GM12878 (cell line): ENCODE results near the gene MAP7D2. TPM values are rescaled to one million over a fixed set of nuclear protein-coding genes. Genes with fewer than 3 reads are reported as not detected.
A peak's percentile ranks its signal among the peaks of the same experiment; 100 is the strongest.

ENCODE experiments used
- BHLHE40 ChIP-seq, 2 experiments: fragments of 450-650 bp in 1 of 2; IDR thresholded peaks; 2 replicates each; pipeline ENCODE4 v1.6.1; 2011 to 2017; ENCODE audit warnings: low read depth in 2 of 2, borderline replicate concordance in 1 of 2, improper control_type of control experiment in 1 of 2, low read length in 1 of 2, mild to moderate bottlenecking in 1 of 2
- NBN ChIP-seq: fragments of 450-650 bp; IDR thresholded peaks from 2 replicates; pipeline ENCODE4 v1.6.1; 2016
- RELB ChIP-seq: fragments of 450-650 bp; IDR thresholded peaks from 2 replicates; pipeline ENCODE4 v1.6.1; 2017; ENCODE audit warnings: low read depth, mild to moderate bottlenecking, moderate library complexity
- polyA plus RNA-seq, 11 experiments: library from polyadenylated mRNA; depleted of rRNA in 4 of 11; unstranded in 6 of 11; stranded (reverse) in 5 of 11; fragments of >200 nt; fragmentation: Nextera tagmentation in 4 of 11; fragmentation: Illumina TruSeq in 1 of 11; extraction: Ambion mirVana in 4 of 11; extraction: Trizol in 1 of 11; gene quantifications; 1 replicate in 1 of 11; 2 replicates in 10 of 11; pipeline versions ENCODE4 v1.2.1 to v1.2.3, GENCODE V29; 2011 to 2016; ENCODE audit warnings: inconsistent platforms in 2 of 11, missing spikeins in 2 of 11, low read depth in 1 of 11
- total RNA-seq, 4 experiments: library from RNA; depleted of rRNA in 3 of 4; stranded (reverse); fragments of >200 nt in 3 of 4; fragmentation: Illumina TruSeq in 1 of 4; extraction: Trizol in 1 of 4; gene quantifications; 2 replicates each; pipeline versions ENCODE4 v1.2.1 to v1.2.3, GENCODE V29; 2013 to 2021
- TF ChIP-seq, protein P1 (sequence below): IDR thresholded peaks from 2 replicates; pipeline ENCODE4 v1.6.1; 2012; ENCODE audit warnings: improper control_type of control experiment, low read depth, low read length; ENCODE audit not compliant: insufficient replicate concordance

Gene MAP7D2
- total and polyA plus RNA-seq, 10 of the 15 experiments (the other 5 are each of a cell fraction or from before 2014, with no cell fraction given), result 0.06 to 18.4 (median 0.22) TPM

GRCh38 chrX:20056704-20057103, 60.0 kb downstream of the MAP7D2 start (continued):
- TF ChIP-seq, protein P1, sequence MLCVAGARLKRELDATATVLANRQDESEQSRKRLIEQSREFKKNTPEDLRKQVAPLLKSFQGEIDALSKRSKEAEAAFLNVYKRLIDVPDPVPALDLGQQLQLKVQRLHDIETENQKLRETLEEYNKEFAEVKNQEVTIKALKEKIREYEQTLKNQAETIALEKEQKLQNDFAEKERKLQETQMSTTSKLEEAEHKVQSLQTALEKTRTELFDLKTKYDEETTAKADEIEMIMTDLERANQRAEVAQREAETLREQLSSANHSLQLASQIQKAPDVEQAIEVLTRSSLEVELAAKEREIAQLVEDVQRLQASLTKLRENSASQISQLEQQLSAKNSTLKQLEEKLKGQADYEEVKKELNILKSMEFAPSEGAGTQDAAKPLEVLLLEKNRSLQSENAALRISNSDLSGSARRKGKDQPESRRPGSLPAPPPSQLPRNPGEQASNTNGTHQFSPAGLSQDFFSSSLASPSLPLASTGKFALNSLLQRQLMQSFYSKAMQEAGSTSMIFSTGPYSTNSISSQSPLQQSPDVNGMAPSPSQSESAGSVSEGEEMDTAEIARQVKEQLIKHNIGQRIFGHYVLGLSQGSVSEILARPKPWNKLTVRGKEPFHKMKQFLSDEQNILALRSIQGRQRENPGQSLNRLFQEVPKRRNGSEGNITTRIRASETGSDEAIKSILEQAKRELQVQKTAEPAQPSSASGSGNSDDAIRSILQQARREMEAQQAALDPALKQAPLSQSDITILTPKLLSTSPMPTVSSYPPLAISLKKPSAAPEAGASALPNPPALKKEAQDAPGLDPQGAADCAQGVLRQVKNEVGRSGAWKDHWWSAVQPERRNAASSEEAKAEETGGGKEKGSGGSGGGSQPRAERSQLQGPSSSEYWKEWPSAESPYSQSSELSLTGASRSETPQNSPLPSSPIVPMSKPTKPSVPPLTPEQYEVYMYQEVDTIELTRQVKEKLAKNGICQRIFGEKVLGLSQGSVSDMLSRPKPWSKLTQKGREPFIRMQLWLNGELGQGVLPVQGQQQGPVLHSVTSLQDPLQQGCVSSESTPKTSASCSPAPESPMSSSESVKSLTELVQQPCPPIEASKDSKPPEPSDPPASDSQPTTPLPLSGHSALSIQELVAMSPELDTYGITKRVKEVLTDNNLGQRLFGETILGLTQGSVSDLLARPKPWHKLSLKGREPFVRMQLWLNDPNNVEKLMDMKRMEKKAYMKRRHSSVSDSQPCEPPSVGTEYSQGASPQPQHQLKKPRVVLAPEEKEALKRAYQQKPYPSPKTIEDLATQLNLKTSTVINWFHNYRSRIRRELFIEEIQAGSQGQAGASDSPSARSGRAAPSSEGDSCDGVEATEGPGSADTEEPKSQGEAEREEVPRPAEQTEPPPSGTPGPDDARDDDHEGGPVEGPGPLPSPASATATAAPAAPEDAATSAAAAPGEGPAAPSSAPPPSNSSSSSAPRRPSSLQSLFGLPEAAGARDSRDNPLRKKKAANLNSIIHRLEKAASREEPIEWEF, result no peak
- TF ChIP-seq RELB, result peak; percentile 46; the same call in 1 of the 2 replicates
- TF ChIP-seq BHLHE40 (IDR thresholded peaks at IDR 0.05; ENCODE audit: borderline replicate concordance in 1 of 2, low read depth in 2 of 2, low read length in 1 of 2), result peak in 1 of 2 experiments; percentile 60; a peak in 2 of 4 replicates
- TF ChIP-seq NBN, result peak; percentile 46; the same call in 1 of the 2 replicates
